ENCODE data around the gene CD81.

- TF ChIP-seq CTCF (IDR thresholded peaks at IDR 0.05; ENCODE audit: low read depth, low read length, poor library complexity, severe bottlenecking) (no peak), EZH2phosphoT487 (IDR thresholded peaks at IDR 0.05; ENCODE audit: borderline replicate concordance, low read length) (no peak)
These were observed 29.7 kb upstream of the CD81 start for GRCh38 chr11:2347308-2347830.
